GM18499 (cell line): Measurements from ENCODE around the gene GRID2.
"Not testable (repeated sequence)": the region's sequence is repeated elsewhere in the genome, so short reads cannot be mapped to it uniquely, and the experiment has no call there.

Experiments
- ATAC-seq: cut with Tn5 transposase; IDR thresholded peaks from one replicate; pipeline ENCODE4 v1.9.1; 2021; ENCODE audit warnings: moderate number of reproducible peaks; ENCODE audit not compliant: insufficient read depth, unreplicated experiment

GRID2 gene

GRCh38 chr4:92303621-92304027, at the start of gene GRID2:
TSS of gene GRID2 (plus strand) at chr4:92303966.
- no peak for ATAC-seq

GRCh38 chr4:92253986-92254671, 49.6 kb upstream of the GRID2 start:
- ATAC-seq = no peak

- ATAC-seq = no peak
Observed at GRCh38 chr4:92254767-92255442, 48.9 kb upstream of the GRID2 start.

GRCh38 chr4:92255920-92256244, 47.9 kb upstream of the GRID2 start:
- ATAC-seq = no peak

GRCh38 chr4:92257931-92258857, 45.6 kb upstream of the GRID2 start:
- ATAC-seq = no peak

GRCh38 chr4:92261256-92261655, 42.5 kb upstream of the GRID2 start:
- ATAC-seq = no peak

DNA sequence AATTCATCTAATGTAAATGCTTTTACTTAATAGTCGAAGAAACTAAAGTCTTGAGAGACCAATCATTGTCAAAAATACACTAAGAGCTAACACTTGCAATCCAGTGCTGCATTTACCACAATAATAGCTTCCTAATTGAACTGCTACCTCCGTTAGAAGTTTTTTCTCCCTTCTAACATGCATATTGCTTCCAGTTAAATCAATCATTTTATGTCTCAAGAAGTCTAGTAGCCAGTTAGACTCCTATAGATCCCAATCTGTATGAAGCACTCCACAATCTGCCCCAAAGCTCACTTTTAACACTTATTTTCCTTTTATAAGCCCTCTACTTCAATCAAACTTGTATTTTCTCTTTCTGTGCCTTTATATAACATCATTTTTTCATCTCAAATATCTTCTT, 41.4 kb upstream of the GRID2 start:
- ATAC-seq = no peak

DNA sequence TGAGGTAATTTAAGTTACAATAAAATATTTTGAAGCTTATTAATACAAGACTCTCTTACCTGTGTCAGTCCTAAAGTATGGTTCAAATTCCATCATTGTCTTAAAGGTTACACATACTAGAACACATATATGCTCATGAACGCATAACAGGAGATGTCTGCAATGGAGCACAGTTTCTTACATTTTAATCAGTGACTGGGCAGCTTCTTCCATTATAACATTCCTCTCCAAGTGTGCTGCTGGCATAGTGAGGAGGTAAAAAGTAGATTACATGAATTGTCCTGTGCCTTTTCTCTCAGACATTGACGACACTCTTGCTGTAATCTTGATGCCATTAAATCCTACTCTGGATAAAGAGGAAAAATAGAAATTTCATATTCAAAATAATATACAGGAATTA, 40.8 kb upstream of the GRID2 start:
- ATAC-seq = no peak

DNA sequence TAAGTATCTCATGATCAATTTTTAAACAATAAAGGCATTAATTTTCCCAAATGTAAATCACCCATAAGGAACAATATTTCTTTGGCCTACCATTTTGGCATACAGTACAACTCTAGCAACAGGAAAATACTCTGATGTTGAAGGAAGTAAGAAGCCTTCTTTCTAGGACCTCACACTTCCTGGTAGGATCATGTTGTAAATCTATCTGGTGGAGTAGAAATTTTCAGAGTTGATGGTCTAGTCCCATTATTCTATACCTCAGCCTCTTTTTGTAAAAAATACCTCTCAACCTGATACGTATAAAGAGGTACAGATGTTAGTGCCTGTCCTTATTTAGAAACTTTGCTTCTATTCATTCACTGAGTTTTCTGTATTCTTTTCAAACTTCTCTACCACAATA, 40.2 kb upstream of the GRID2 start:
- no peak for ATAC-seq

DNA sequence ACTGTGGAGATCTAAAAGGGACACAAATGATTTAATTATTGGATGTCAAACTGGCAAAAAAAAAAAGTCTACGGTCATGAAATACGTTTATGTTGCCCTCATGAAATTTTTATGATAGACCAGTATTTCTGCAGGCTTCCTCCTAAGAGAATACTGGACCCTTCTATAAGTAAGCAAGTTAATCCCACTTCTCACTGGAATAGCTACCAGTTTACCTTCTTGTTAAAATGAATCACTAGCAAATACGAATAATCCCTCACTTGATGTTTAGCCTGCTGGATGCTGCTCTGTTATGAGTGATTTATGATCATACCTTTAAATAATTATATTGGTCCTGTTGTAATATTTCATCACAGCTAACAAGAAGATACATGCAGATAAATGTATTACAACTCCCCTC, 39.6 kb upstream of the GRID2 start:
- no peak for ATAC-seq

DNA sequence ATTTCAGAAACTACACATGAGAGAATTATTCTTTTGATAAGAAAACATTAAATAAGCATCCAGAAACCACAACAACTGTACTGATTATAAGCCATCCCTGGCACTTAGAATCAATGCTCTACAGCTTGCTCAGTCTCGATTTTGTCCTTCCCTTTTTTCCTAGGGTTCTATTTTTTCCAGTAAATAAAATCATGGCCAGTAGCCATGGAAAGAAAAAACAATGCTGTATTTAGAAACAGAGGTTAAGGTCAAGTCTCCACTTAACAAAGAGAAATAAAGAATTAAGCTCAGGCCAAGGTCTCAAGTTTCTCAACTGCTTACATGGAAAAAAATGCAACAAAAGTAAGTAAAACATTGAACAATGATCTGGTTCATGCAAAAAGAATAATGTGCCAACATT, 38.7 kb upstream of the GRID2 start:
- ATAC-seq = no peak

DNA sequence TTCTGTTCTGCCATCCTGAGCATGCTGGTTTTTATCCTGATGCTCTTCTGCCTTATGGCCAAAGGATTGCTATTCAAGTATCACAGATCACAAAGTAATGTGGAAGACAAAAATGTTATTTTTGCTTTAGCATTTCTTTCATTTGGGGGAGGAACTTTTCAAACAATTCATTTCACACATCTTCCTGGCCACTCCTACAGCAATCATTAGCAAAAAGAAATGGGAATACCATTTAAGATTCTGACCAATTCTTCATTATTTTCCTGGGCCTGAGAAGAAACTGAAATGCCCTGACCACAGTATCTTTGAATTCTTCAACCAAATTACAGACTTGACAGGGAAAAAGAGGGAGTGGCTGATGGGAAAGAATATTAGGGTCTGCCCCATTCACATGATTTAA, 38.0 kb upstream of the GRID2 start:
- no peak for ATAC-seq

- no peak for ATAC-seq
Observed at GRCh38 chr4:92266521-92266920, 37.2 kb upstream of the GRID2 start.

DNA sequence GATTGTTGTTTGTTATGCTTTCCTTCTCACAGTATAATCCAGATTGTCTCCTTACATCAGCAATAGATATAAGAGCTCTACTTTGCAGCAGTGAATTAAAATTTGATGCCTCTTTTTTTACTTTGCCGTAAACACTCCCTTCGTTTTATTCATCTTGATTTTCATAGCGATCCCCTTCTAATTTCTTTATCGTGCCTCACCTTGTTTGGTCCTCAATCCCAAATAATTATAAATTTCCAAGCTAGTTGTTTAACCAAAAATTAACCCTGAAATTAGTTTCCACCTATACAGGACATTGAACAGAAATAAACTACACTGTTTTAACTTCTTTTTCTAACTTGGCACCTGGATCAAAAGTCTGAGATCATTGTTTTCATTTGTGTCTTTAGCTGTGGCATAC, 35.1 kb upstream of the GRID2 start:
- no peak for ATAC-seq

GRCh38 chr4:92270908-92271307, 32.9 kb upstream of the GRID2 start:
- no peak for ATAC-seq

DNA sequence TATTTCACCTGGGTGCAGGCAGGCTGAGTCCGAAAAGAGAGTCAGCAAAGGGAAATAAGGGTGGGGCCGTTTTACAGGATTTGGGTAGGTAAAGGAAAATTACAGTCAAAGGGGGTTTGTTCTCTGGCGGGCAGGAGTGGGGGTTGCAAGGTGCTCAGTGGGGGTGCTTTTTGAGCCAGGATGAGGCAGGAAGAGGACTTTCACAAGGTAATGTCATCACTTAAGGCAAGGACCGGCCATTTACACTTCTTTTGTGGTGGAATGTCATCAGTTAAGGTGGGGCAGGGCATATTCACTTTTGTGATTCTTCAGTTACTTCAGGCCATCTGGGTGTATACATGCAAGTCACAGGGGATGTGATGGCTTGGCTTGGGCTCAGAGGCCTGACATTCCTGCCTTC, 32.2 kb upstream of the GRID2 start:
- not testable (repeated sequence) for ATAC-seq

GRCh38 chr4:92277057-92277881, 26.5 kb upstream of the GRID2 start:
- ATAC-seq = not testable (repeated sequence)

- no peak for ATAC-seq
Observed at GRCh38 chr4:92279296-92279695, 24.5 kb upstream of the GRID2 start.

- no peak for ATAC-seq
Observed at GRCh38 chr4:92299152-92299551, 4.6 kb upstream of the GRID2 start.

GRCh38 chr4:92304121-92304520, 355 bp downstream of the GRID2 start:
- no peak for ATAC-seq
